Activated CD8-positive, alpha-beta T cell treated with anti-CD3 and anti-CD28 coated beads, Interleukin-2, amount 10 ng/mL, durations not matched to agents 7 days and 5 days (primary cell): ENCODE measurements around the gene EFTUD2. TPM values are rescaled to one million over a fixed set of nuclear protein-coding genes. Genes with fewer than 3 reads are reported as not detected.

Experiments used
- ATAC-seq: fragments of 150-1000 bp; cut with Tn5 transposase; one replicate; pipeline ENCODE4 v1.10.0; 2021; ENCODE audit warnings: moderate library complexity
- CTCF ChIA-PET: fragments of 350-600 bp; sonication (Branson Sonifier 250); formaldehyde crosslinking; loops from one replicate; lab custom pipeline; 2021; ENCODE audit warnings: antibody characterized with exemption; lab: Charles Lee
- POLR2A ChIA-PET: fragments of 350-600 bp; sonication (Branson Sonifier 250); formaldehyde crosslinking; loops from one replicate; lab custom pipeline; 2021; ENCODE audit warnings: antibody characterized with exemption; lab: Charles Lee
- DNase-seq: peaks from one replicate; pipeline ENCODE4 v3.0.0-alpha.2; 2020
- H3K27ac Mint-ChIP-seq: one replicate; pipeline ENCODE4 v1.8.0; 2021; ENCODE audit warnings: mild to moderate bottlenecking, mixed read lengths
- H3K27me3 Mint-ChIP-seq: one replicate; pipeline ENCODE4 v1.8.0; 2021; ENCODE audit warnings: low read depth, mixed read lengths
- H3K36me3 Mint-ChIP-seq: one replicate; pipeline ENCODE4 v1.8.0; 2021; ENCODE audit warnings: low read depth, mixed read lengths
- H3K4me1 Mint-ChIP-seq: one replicate; pipeline ENCODE4 v1.8.0; 2021; ENCODE audit warnings: low read depth, mixed read lengths
- H3K4me3 Mint-ChIP-seq: one replicate; pipeline ENCODE4 v1.8.0; 2021; ENCODE audit warnings: mild to moderate bottlenecking, mixed read lengths
- H3K9me3 Mint-ChIP-seq: one replicate; pipeline ENCODE4 v1.8.0; 2022; ENCODE audit warnings: mixed read lengths; ENCODE audit not compliant: insufficient read depth
- total RNA-seq, 2 experiments: library from RNA; stranded (reverse); gene quantifications; one replicate each; pipeline ENCODE4 v1.2.3, GENCODE V29; 2021

Gene EFTUD2
- total RNA-seq, 2 experiments from 2014 or later, result 148 to 156 TPM

- H3K9me3 Mint-ChIP-seq, result no peaks in the 10 kb centered on the region
- no peak overlapping the region for H3K27ac Mint-ChIP-seq
- H3K4me1 Mint-ChIP-seq, result no peaks in the 10 kb centered on the region
- no peak for DNase-seq
- no peak for ATAC-seq
- CTCF ChIA-PET, result interaction anchor here (0.6 to 14.7 kb wide), 9 partner anchors 9 to 1340 kb away, joined by 3 to 161 read pairs (median 14); no protein-coding TSS in a partner anchor
- POLR2A ChIA-PET, result no interaction called here
- H3K36me3 Mint-ChIP-seq, result peaks cover 58% of the 10 kb centered on the region
- no peak overlapping the region for H3K4me3 Mint-ChIP-seq
- H3K27me3 Mint-ChIP-seq, result no peaks in the 10 kb centered on the region
Observed at GRCh38 chr17:44863061-44863918, 36.0 kb downstream of the EFTUD2 start.

GRCh38 chr17:44862278-44862914 lies 36.8 kb downstream of the EFTUD2 start:
- CTCF ChIA-PET, result interaction anchor here (1.9 to 14.7 kb wide), 3 partner anchors 17 to 87 kb away, joined by 9 to 161 read pairs (median 14); no protein-coding TSS in a partner anchor
- H3K4me1 Mint-ChIP-seq, result no peaks in the 10 kb centered on the region
- DNase-seq, result no peak
- H3K36me3 Mint-ChIP-seq, result peaks cover 54% of the 10 kb centered on the region
- no peak for ATAC-seq
- no peaks in the 10 kb centered on the region for H3K27me3 Mint-ChIP-seq
- no peaks in the 10 kb centered on the region for H3K9me3 Mint-ChIP-seq
- POLR2A ChIA-PET, result interaction anchor here (0.6 to 0.7 kb wide), 2 partner anchors 10 to 286 kb away, joined by 4 read pairs; no protein-coding TSS in a partner anchor
- no peak overlapping the region for H3K4me3 Mint-ChIP-seq
- no peak overlapping the region for H3K27ac Mint-ChIP-seq

GRCh38 chr17:44859701-44860100 lies 39.5 kb downstream of the EFTUD2 start:
- no peaks in the 10 kb centered on the region for H3K27me3 Mint-ChIP-seq

GRCh38 chr17:44854192-44854591 lies 45.1 kb downstream of the EFTUD2 start:
- Mint-ChIP-seq H3K36me3 (peaks cover 54% of the 10 kb centered on the region), H3K27ac (no peak overlapping the region), H3K4me3 (no peak overlapping the region), H3K9me3 (no peaks in the 10 kb centered on the region), H3K27me3 (no peaks in the 10 kb centered on the region), H3K4me1 (no peaks in the 10 kb centered on the region)
- ATAC-seq (no peak), DNase-seq (no peak)
- CTCF ChIA-PET, result interaction anchor here (1.0 kb wide), 1 partner anchor 10 kb away, joined by 3 read pairs; no protein-coding TSS in a partner anchor
- POLR2A ChIA-PET, result no interaction called here

More at GRCh38 chr17:44859701-44860100, 39.5 kb downstream of the EFTUD2 start:
- Mint-ChIP-seq H3K4me3 (no peak overlapping the region), H3K4me1 (no peaks in the 10 kb centered on the region), H3K36me3 (peaks cover 61% of the 10 kb centered on the region), H3K27ac (peak overlapping the region; percentile 27), H3K9me3 (no peaks in the 10 kb centered on the region)
- ChIA-PET CTCF (interaction anchor here (1.5 to 14.7 kb wide), 3 partner anchors 19 to 85 kb away, joined by 4 to 161 read pairs (median 8); no protein-coding TSS in a partner anchor), POLR2A (no interaction called here)
- DNase-seq (no peak), ATAC-seq (no peak)

- ChIA-PET CTCF (no interaction called here), POLR2A (no interaction called here)
- DNase-seq (no peak), ATAC-seq (no peak)
- H3K27ac Mint-ChIP-seq, result peak overlapping the region; percentile 29
- no peak overlapping the region for H3K4me3 Mint-ChIP-seq
- peaks cover 43% of the 10 kb centered on the region for H3K36me3 Mint-ChIP-seq
- H3K9me3 Mint-ChIP-seq, result no peaks in the 10 kb centered on the region
- H3K27me3 Mint-ChIP-seq, result no peaks in the 10 kb centered on the region
- no peaks in the 10 kb centered on the region for H3K4me1 Mint-ChIP-seq
Observed at GRCh38 chr17:44850612-44851011, 48.6 kb downstream of the EFTUD2 start.

- no peak overlapping the region for H3K27ac Mint-ChIP-seq
- no peak for DNase-seq
- H3K36me3 Mint-ChIP-seq, result peaks cover 43% of the 10 kb centered on the region
- H3K4me3 Mint-ChIP-seq, result no peak overlapping the region
- CTCF ChIA-PET, result no interaction called here
- H3K4me1 Mint-ChIP-seq, result no peaks in the 10 kb centered on the region
- POLR2A ChIA-PET, result no interaction called here
- ATAC-seq, result no peak
- no peaks in the 10 kb centered on the region for H3K9me3 Mint-ChIP-seq
- no peaks in the 10 kb centered on the region for H3K27me3 Mint-ChIP-seq
Observed at GRCh38 chr17:44850025-44850424, 49.2 kb downstream of the EFTUD2 start.

- ATAC-seq, result no peak
Observed at GRCh38 chr17:44848961-44849489, 50.2 kb downstream of the EFTUD2 start.

GRCh38 chr17:44848257-44848795 lies 50.9 kb downstream of the EFTUD2 start:
- POLR2A ChIA-PET, result no interaction called here

More at GRCh38 chr17:44848961-44849489, 50.2 kb downstream of the EFTUD2 start:
- CTCF ChIA-PET, result no interaction called here
- H3K4me3 Mint-ChIP-seq, result no peak overlapping the region
- peaks cover 35% of the 10 kb centered on the region for H3K36me3 Mint-ChIP-seq
- no peaks in the 10 kb centered on the region for H3K27me3 Mint-ChIP-seq
- no peaks in the 10 kb centered on the region for H3K4me1 Mint-ChIP-seq
- no peak overlapping the region for H3K27ac Mint-ChIP-seq
- no peaks in the 10 kb centered on the region for H3K9me3 Mint-ChIP-seq
- POLR2A ChIA-PET, result no interaction called here
- no peak for DNase-seq

GRCh38 chr17:44847586-44847985 lies 51.7 kb downstream of the EFTUD2 start, which contains the start of gene HIGD1B:
HIGD1B (plus strand) TSS chr17:44847883; CDS start chr17:44848153, 270 bp downstream.
- ATAC-seq (no peak), DNase-seq (no peak)
- Mint-ChIP-seq H3K4me1 (no peaks in the 10 kb centered on the region), H3K27ac (no peak within 1 kb of the TSS), H3K27me3 (no peaks in the 10 kb centered on the region), H3K4me3 (no peak within 1 kb of the TSS), H3K9me3 (no peaks in the 10 kb centered on the region), H3K36me3 (peaks cover 27% of the 10 kb centered on the region)
- CTCF ChIA-PET, result interaction anchor here (0.5 to 1.3 kb wide), 3 partner anchors 17 to 804 kb away, joined by 3 to 4 read pairs (median 3); no protein-coding TSS in a partner anchor
- POLR2A ChIA-PET, result no interaction called here

More at GRCh38 chr17:44848257-44848795, 50.9 kb downstream of the EFTUD2 start:
- no peak for ATAC-seq
- Mint-ChIP-seq H3K36me3 (peaks cover 28% of the 10 kb centered on the region), H3K27me3 (no peaks in the 10 kb centered on the region), H3K27ac (no peak overlapping the region), H3K4me1 (no peaks in the 10 kb centered on the region), H3K9me3 (no peaks in the 10 kb centered on the region), H3K4me3 (no peak overlapping the region)
- CTCF ChIA-PET, result interaction anchor here (1.3 kb wide), 1 partner anchor 16 kb away, joined by 4 read pairs; no protein-coding TSS in a partner anchor
- no peak for DNase-seq

- H3K36me3 Mint-ChIP-seq, result peaks cover 18% of the 10 kb centered on the region
- H3K27me3 Mint-ChIP-seq, result no peaks in the 10 kb centered on the region
- no peak overlapping the region for H3K4me3 Mint-ChIP-seq
- ChIA-PET POLR2A (interaction anchor here (0.6 to 0.7 kb wide), 2 partner anchors 9 to 343 kb away, joined by 3 read pairs; partner anchors contain the start of gene GPATCH8), CTCF (interaction anchor here (0.7 to 1.4 kb wide), 2 partner anchors 19 to 32 kb away, joined by 3 to 5 read pairs; no protein-coding TSS in a partner anchor)
- DNase-seq (no peak), ATAC-seq (no peak)
- no peaks in the 10 kb centered on the region for H3K9me3 Mint-ChIP-seq
- peak overlapping the region; percentile 14 for H3K27ac Mint-ChIP-seq
- no peaks in the 10 kb centered on the region for H3K4me1 Mint-ChIP-seq
Observed at GRCh38 chr17:44846206-44846605, 53.0 kb downstream of the EFTUD2 start.

GRCh38 chr17:44844390-44844830 lies 54.8 kb downstream of the EFTUD2 start:
- no peak for DNase-seq
- H3K27me3 Mint-ChIP-seq, result no peaks in the 10 kb centered on the region
- ATAC-seq, result no peak
- H3K36me3 Mint-ChIP-seq, result peaks cover 7% of the 10 kb centered on the region
- no peak overlapping the region for H3K4me3 Mint-ChIP-seq
- ChIA-PET CTCF (interaction anchor here (1.3 kb wide), 1 partner anchor 65 kb away, joined by 5 read pairs; no protein-coding TSS in a partner anchor), POLR2A (interaction anchor here (0.6 kb wide), 1 partner anchor 912 kb away, joined by 3 read pairs; no protein-coding TSS in a partner anchor)
- H3K27ac Mint-ChIP-seq, result no peak overlapping the region
- no peaks in the 10 kb centered on the region for H3K9me3 Mint-ChIP-seq
- no peaks in the 10 kb centered on the region for H3K4me1 Mint-ChIP-seq
